Sigmoid colon (tissue), 4 donors: ENCODE results near the gene SACM1L.

Source experiments
- CTCF ChIP-seq, 4 experiments: fragments of 450-650 bp in 3 of 4; fragments of 200-600 bp in 1 of 4; IDR thresholded peaks; one replicate each; pipeline ENCODE4 v1.5.1; 2016 to 2019; ENCODE audit warnings: antibody characterized with exemption in 4 of 4, mild to moderate bottlenecking in 3 of 4, moderate library complexity in 2 of 4
- EP300 ChIP-seq, 4 donors: sonication (generic); formaldehyde crosslinking; IDR thresholded peaks; one replicate each; pipeline ENCODE4 v1.6.1; 2017; ENCODE audit warnings: antibody characterized with exemption in 4 of 4
- POLR2A ChIP-seq, 2 donors: fragments of 450-650 bp; IDR thresholded peaks; one replicate each; pipeline ENCODE4 v1.6.1; 2016; ENCODE audit warnings: antibody characterized with exemption in 2 of 2, mild to moderate bottlenecking in 2 of 2, moderate library complexity in 2 of 2
- POLR2AphosphoS5 ChIP-seq, 4 donors: sonication (generic); formaldehyde crosslinking; IDR thresholded peaks; one replicate each; pipeline ENCODE4 v1.6.1; 2017; ENCODE audit warnings: antibody characterized with exemption in 4 of 4

GRCh38 chr3:45765266-45765851 is 76.2 kb downstream of the SACM1L start:
- no peak for TF ChIP-seq CTCF (IDR thresholded peaks at IDR 0.05)
- TF ChIP-seq POLR2AphosphoS5 (IDR thresholded peaks at IDR 0.05), result no peak
- TF ChIP-seq EP300 (IDR thresholded peaks at IDR 0.05), result no peak
- TF ChIP-seq POLR2A (IDR thresholded peaks at IDR 0.05), result no peak
